ENCODE data around the gene HECTD3.
"Not testable (repeated sequence)": the region's sequence is repeated elsewhere in the genome, so short reads cannot be mapped to it uniquely, and the experiment has no call there.

The HECTD3 gene

DNA sequence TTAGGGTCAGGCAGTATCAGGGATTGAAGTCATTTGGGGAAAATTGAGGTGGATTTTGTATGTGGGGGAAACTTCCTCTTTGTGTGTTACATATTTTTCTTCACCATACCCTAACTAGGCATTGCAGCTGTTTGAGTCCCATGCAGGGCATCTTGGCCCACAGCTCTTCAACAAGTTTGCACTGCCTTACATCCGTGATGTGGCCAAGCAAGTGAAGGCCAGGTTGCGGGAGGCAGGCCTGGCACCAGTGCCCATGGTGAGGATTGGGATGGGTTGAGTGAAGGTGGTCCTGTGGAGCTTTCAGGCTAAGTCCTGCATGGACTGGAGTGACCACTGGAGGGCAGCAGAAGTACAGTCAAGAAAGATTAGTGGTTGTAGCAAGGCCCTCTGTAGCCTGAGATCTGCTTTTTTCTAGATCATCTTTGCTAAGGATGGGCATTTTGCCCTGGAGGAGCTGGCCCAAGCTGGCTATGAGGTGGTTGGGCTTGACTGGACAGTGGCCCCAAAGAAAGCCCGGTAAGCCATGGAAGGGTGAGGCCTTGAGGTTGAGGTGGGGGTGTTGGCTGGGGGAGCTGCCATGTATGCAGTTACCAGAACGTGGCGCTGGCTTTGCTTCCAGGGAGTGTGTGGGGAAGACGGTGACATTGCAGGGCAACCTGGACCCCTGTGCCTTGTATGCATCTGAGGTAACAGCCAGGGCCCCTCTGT, 3.4 kb upstream of the HECTD3 start:
- DNase-seq (ENCODE audit: low spot score): peak; percentile 67

DNA sequence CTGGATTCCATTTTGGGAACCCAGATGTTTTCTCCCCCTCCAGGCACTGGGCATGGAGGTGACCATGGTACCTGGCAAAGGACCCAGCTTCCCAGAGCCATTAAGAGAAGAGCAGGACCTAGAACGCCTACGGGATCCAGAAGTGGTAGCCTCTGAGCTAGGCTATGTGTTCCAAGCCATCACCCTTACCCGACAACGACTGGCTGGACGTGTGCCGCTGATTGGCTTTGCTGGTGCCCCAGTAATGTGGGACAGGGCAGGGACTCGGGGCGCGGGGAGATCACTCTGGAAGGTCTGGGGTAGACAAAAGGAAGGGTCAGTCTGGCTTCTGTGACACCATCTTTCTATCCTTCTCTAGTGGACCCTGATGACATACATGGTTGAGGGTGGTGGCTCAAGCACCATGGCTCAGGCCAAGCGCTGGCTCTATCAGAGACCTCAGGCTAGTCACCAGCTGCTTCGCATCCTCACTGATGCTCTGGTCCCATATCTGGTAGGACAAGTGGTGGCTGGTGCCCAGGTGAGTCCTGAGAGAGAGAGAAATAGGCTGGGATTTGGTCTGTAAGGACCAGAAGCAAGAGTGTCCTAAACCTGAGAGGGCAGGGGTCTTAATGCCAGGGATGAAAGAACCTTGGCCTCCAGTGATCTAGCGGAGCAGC, 2.6 kb upstream of the HECTD3 start:
- no peak for DNase-seq (ENCODE audit: low spot score)

DNA sequence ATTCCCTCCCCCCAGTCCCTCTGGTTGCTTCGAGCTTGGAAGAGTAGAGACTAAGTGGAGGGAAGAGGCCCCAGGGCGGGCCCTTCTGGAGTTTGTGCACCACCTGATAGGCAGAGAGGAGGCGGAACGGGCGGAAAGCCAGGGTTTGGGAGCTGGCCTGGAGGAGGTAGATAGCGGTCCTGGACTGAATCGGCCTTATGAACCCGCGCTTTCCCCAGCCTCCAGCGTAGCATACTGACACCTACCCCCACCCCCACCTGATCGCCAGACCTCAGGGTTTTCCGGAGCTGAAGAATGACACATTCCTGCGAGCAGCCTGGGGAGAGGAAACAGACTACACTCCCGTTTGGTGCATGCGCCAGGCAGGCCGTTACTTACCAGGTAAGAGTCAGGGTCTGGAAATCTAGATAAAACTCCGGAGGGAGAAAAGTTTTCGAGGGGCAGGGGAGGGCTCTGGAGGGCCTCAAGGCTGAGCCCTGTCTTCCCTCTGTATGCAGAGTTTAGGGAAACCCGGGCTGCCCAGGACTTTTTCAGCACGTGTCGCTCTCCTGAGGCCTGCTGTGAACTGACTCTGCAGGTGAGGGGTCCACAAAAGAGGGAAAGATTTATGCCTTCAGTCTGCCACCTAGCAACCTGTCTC, 1.6 kb upstream of the HECTD3 start:
- peak; percentile 52 for DNase-seq (ENCODE audit: low spot score)

DNA sequence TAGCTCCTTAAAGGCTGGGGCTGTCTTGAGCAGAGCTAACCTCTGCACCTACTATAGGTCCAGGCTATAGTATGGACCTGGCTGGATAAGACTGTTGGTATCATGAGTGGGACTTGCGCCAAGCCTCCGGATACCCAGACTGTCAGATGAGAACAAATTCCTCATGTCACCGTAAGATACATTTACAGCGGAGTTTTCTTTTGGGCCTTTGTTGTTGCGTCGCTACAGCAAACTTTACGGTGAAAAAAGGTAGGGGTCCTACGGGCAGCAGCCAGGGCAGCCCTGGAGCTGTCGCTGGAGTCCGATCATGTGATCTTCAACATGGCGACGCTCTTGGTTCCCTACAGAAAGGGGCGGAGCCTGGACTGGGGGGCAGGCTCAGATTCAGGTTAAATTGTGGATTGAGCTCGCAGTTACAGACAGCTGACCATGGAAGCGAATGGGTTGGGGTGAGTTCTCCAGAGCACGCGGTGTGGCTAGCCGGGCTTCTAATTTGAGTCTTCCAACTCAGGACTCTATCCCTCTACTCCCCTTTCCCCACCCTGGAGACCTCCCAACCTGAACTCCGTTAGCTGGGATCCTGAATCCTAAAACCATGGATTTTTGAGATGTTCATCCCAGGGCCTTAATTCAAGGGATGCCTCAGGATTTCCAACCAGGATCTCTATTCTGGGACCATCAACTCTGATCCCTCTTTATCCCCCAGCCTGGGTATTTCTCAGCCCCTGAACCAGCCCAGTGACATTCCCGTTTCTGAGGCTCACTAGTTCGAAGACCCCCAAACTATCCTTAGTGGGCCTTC, 914 bp upstream of the HECTD3 start, which contains the start of gene UROD:
Gene UROD (plus strand): TSS at position 418 of the 802 bp plus-strand sequence. CDS start 12 bp downstream, at position 430.
- DNase-seq (ENCODE audit: low spot score): peak; percentile 95

DNA sequence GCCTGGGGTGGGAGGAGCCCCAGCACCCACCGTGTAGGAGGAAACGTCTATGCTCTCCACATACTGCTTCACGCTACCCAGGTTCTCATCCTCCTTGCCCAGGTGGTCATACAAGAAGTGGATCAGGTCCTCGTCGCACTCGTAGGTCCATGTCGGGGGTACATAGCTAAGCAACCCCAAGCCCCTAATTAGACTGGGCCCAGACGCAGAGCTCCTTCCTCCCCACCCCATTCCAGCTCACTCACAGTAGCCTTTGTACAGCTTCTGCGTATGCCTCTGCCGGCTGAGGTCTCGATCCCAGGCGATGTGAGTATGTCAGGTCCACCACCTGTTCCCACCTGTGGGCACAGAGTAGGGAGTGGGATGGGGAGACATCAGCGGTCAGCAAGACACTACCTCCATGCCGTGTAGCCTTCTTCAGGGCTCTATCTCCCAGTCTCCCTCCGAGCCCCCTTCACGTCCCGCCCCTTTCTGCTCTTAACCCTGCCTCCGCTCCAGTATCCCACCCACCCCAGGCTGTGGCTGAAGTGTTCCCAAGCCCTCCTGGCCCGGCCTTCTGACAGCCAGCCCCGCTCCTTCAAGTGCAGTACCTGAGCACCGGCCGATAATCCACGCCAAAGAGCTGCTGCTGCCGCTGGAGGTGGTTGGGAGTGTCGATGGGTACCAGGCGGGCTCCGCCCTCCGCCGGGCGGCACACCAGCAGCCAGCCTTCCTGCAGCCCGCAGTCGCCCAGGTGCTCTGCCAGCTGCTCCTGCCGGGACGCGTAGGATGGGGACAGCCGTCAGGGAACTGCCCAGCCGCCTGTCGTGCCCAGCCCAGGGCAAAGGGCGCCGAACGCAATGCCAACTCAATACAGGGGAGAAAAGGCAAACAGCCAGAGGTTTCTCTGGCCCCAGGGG, 919 bp downstream of the HECTD3 start:
- no peak for DNase-seq (ENCODE audit: low spot score)

DNA sequence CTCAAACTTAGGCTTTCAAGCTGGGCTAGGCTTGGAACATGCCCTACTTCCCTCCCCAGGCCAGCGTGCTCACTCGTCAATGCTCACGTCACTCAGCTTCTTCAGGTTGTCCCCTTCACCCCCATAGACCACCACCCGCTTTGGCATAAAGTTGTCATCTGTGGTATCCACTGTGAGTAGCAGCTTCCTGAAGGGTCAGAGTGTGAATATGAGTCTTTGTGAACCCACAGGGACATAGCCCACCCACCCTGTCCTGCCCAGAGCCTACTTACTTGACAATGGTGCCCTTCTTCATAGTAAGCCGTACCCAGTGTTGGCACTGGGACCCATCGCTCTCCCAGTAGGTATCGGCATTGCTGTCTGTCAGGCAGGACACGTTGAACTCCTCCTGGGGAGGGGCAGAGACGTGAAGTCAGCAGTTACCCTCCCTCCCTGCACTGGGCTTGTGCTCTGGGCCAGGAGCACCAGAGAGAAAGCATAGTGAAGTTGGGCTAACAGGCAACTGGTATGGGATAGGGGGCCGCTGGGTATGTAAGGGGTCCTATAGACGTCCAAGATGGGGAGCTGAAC, 1.7 kb downstream of the HECTD3 start:
- DNase-seq (ENCODE audit: low spot score): no peak

DNA sequence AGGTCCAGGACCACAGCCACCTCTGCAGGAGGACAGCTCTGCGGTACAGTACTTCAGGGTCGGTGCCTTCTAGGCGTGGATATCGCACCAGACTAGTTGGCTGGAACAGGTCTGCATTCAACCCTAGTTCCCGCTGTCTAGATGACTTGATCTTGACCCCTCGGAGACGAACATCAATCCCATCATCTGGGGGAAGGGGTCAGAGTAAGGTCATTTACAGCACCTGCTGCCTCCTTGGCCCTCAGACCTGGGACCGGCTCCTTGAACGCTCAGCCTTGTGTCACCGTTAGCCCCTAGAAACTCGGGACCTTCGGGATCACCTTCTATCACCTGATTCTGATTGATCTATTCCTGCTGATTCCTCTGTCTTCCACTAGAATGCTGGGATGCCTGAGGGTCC, 2.6 kb downstream of the HECTD3 start:
- no peak for DNase-seq (ENCODE audit: low spot score)

DNA sequence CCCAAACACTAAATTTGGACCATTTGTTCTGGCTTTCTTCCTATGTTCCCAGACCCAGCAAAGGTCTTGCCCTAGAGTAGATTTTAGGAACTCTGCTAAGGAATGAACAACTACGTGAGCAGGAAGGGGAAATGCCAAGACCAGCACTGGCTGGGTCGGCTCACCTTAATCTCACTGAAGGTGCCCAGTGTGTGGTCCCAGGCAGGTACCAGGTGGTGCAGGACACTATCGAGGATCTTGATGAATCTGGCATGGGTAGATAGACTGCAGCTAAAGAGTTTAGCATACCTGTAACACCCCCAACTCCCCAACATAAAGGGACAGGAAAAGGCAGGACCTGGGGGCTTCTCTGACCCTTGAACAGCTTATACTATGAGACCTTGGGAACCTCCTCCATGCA, 3.0 kb downstream of the HECTD3 start:
- DNase-seq (ENCODE audit: low spot score): no peak

DNA sequence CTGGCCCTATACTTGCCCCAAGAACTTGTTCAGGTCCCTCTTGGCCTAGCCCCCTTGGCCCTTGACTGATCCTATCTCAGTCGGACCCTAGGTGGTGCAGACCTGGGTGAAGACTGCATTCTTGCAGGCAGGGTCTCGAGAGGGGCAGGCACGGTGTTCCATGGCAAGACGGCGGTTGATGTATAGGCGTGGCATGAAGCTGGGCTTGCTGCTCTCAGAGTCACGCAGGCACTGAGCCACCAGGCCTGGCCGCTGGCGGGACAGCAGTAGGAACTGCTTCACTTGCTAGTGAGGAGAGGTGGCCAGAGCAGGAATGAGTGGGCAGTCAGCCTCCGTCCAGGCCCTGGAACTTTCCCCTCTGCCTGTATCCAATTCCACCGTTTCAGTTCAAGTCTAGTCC, 3.8 kb downstream of the HECTD3 start:
- no peak for DNase-seq (ENCODE audit: low spot score)

DNA sequence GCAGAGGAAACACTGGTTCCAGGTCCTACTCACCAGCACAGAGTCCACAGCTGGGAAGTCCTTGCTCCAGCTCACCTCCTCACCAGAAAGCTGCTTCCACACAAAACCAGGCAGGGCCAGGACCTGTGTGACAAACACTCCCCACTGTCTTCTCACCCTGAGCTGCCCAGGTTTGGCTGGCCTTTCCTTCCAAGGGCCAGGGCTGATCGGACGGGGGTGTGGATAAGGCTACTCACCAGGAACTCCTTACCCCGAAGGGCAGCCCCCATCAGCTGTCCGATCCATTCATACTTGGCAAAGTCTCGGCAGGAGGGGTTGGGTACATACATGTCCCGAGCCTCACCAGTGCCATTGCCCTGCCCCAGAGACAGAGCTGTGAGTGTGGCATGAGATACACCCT, 5.4 kb downstream of the HECTD3 start:
- DNase-seq (ENCODE audit: low spot score): no peak

DNA sequence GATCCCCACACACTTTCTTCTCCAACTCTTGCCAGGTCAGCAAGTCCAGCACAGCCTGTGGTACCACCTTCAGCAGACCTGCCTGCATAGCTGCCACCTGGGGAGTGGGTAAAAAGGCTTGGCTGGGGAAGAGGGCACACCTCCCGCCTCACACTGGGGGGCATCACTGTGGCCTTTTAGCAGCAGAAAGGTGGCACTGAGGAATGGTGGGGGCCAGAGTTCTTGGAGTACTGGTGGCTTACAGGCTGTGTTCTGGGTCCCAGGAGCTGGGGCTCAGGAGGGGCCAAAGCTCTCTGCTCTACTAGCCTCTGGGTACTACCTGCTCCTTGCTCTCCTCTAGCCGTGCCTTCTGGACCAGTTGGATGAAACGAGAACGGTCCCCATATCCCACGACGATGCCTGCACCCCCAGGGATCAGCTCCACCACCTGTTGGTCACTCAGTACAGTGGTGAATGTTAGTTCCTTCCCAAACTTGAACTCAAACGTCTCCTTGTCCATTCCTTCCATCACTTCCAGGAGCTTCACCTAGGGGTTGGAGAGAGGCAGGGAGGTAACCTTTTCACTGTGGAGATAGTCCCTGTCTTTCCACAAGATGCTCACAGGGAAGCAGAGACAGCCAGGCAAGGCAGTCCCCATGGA, 6.7 kb downstream of the HECTD3 start:
- no peak for DNase-seq (ENCODE audit: low spot score)

DNA sequence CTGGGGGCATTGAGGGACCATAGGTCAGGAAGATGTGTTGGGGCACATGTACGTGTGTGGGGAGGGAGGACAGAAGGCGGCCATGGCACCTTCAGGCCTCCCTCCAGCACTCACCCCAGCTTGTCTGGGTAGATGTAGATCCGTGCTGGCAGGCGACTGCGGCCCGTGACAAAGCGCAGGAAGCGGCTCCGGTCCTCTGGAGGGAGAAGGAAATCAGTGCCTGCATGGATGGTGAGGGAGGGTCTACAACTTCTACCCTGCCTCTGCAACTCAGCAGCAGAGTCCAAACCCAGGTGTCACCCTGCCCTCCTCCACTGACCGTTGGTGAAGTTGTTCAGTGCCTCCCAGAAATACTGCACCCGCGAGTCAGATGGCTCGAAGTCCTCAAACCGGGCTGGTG, 7.4 kb downstream of the HECTD3 start:
- no peak for DNase-seq (ENCODE audit: low spot score)

DNA sequence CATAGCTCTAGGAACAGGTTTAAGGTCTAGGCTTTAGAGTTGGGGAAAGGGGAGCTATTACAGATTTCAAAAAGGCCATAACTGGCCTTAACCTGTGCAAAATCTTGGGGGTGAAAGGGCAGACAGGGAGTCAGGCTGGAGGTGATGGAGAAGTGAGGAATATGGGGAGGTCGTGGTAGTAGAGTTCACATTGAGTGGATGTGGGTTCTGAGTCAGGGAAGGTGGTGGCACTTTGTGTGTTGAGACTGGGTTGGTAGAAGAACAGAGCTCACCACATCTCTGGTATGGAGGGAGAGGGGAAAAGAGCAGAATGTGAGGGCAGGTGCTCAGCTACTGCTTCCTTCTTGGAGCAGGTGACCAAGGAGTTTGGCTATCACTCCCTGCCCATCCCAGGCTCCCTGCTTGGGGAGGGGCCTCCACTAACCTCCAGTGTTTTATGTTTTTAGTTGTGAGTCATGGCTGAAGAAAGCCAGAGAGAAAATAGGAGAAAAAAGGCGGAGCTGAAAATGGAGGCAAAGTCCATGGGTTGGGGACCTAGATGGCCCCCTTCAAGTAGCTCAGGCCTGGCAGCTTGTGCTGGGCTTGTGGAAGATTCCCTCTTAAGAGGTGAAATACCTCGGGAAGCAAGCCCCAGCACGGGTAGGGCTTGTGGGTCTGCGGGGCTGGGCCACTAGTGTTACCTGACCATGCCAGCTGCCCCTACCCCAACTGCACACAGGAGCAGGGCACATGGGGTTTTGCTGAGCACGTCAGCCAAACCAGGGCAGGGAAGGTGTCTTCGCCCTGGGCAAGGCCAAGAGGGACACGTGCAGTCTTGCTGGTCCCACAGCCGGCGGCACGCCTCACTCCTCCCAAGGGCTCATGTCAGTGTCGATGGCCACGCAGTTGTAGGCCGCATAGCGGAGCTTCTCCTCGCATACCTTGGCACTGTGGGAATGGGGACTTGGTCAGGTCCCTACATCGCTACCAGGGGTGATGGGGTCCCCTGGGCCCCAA, 8.2 kb downstream of the HECTD3 start:
- no peak for DNase-seq (ENCODE audit: low spot score)

DNA sequence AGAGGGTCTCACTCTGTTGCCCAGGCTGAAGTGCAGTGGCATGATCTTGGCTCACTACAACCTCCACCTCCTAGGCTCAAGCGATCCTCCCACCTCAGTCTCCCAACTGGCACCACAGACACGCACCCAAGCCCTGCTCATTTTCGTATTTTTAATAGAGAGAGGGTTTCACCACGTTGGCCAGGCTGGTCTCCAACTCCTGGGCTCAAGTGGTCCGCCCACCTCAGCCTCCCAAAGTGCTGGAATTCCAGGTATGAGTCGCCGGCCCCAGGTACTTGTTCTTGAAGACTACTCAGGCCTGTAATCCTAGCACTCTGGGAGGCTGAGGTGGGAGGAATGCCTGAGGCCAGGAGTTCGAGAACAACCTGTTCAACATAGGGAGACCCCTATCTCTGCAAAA, 9.5 kb downstream of the HECTD3 start:
- not testable (repeated sequence) for DNase-seq (ENCODE audit: low spot score)

DNA sequence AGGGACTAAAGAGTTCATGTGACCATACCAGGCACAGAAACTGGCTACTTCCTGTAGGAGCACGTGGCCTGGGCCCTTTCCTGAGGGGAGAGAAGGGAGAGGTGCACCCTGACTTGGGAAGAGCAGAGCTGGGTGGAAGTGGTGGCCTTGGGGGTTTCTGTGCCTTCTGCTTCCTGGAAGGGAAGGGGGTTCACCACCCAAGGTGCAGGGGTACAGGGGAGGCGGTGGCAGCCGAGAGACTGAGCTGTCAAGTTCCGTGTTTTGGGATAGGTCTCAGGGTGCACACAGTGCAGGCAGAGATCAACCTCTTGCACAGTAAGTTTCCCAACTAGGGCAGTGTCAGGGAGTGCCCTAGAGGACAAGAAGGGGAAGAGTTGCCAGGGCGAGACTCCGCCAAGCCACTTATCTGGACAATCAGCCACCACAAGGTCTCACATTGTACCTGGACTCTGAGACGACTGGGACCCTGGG, 10.1 kb downstream of the HECTD3 start:
- DNase-seq (ENCODE audit: low spot score): no peak

DNA sequence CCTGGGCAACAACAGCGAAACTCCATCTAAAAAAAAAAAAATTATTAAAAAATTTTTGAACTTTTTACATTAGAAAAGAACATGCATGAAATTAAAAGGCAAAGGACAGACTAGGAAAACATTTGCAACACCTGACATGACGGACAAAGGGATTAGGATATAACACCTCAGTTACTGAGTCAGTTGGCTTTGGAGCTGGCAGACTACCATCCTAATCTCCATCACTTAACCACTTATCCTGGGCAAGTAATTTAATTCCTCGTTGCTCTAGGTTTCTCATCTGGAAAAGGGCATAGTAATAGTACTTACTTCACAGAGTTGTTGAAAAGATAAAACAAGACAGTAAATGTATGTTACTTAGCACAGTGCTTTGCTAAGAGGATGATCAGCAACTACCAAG, 11.9 kb downstream of the HECTD3 start:
- DNase-seq (ENCODE audit: low spot score): no peak

DNA sequence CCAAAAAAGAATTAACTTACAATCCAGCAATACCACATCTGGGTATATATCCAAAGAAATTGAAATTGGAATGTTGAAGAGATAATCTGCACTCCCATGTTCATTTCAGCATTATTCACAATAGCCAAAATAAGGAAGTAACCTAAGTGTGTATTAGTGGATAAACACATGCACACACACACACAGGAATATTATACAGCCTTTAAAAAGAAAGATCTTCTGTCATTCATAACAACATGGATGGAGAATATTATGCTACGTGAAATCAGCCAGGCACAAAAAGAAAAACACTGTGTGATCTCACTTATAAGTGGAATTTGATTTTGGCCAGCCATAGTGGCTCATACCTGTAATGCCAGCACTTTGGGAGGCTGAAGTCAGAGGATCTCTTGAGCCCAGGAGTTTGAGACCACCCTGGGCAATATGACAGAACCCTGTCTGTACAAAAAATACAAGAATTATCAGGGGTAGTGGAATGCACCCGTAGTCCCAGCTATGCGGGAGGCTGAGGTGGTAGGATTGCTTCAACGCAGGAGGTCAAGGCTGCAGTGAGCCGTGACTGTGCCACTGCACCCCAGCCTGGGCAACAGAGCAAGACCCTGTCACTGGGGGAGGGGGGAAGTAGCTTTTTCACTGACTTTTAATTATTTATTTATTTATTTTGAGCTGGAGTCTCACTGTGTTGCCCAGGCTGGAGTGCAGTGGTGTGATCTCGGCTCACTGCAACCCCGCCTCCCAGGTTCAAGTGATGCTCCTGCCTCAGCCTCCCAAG, 15.5 kb downstream of the HECTD3 start:
- DNase-seq (ENCODE audit: low spot score): no peak

DNA sequence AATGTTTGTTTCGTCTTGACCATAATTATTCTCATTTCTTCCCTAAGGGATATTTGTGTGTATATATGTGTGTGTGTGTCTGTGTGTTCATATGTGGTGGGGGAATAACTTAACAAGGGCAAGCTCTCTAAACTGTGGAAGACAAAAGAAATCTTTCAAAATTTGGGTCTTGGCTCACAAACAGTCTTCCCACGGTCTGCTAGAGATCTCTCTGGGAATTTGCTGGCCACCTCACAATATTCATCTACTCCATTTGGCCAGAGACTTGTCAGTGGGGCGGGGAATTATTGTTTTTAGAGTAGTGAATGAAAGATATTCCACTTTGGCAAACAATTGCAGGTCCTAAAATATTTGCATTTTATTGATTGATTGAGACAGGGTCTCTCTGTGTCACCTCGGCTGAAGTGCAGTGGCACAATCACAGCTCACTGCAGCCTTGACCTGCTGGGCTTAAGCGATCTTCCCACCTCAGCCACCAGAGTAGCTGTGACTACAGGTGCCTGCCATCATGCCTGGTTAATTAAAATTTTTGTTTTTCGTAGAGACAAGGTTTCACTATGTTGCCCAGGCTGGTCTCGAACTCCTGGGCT, 16.7 kb downstream of the HECTD3 start:
- DNase-seq (ENCODE audit: low spot score): no peak
